Smooth muscle cell (in vitro differentiated cells): ENCODE measurements around the gene MGMT. TPM values are rescaled to one million over a fixed set of nuclear protein-coding genes. Genes with fewer than 3 reads are reported as not detected.

ENCODE experiments used
- DNase-seq: peaks from one replicate; lab custom pipeline; 2025; ENCODE audit not compliant: unreplicated experiment; lab: John Stamatoyannopoulos, UW
- H2AFZ ChIP-seq: fragments of 200-600 bp; sonication (generic); 2 replicates; pipeline ENCODE4 v1.6.0; 2016; ENCODE audit warnings: antibody characterized with exemption, low read depth, mild to moderate bottlenecking
- H3F3A ChIP-seq: fragments of 200-600 bp; sonication (generic); 2 replicates; pipeline ENCODE4 v1.6.0; 2017; ENCODE audit warnings: antibody characterized with exemption, low read depth
- H3K27ac ChIP-seq: fragments of 200-600 bp; sonication (generic); 2 replicates; pipeline ENCODE4 v1.5.1; 2016; ENCODE audit warnings: low read depth, mild to moderate bottlenecking
- H3K27me3 ChIP-seq: fragments of 200-600 bp; sonication (generic); 2 replicates; pipeline ENCODE4 v1.6.1; 2016; ENCODE audit warnings: low read depth, mild to moderate bottlenecking
- H3K36me3 ChIP-seq: fragments of 200-600 bp; sonication (generic); 2 replicates; pipeline ENCODE4 v1.5.1; 2016; ENCODE audit warnings: low read depth
- H3K4me1 ChIP-seq: fragments of 200-600 bp; sonication (generic); 2 replicates; pipeline ENCODE4 v1.5.1; 2016; ENCODE audit warnings: low read depth
- H3K4me2 ChIP-seq: fragments of 200-600 bp; sonication (generic); 2 replicates; pipeline ENCODE4 v1.6.0; 2016; ENCODE audit warnings: mild to moderate bottlenecking
- H3K4me3 ChIP-seq: fragments of 200-600 bp; sonication (generic); 2 replicates; pipeline ENCODE4 v1.5.1; 2016; ENCODE audit warnings: mild to moderate bottlenecking
- H3K79me2 ChIP-seq: fragments of 200-600 bp; sonication (generic); 2 replicates; pipeline ENCODE4 v1.6.0; 2016; ENCODE audit warnings: low read depth, mild to moderate bottlenecking
- H3K9ac ChIP-seq: fragments of 200-600 bp; sonication (generic); 2 replicates; pipeline ENCODE4 v1.6.0; 2016; ENCODE audit warnings: low read depth
- H3K9me3 ChIP-seq: fragments of 200-600 bp; sonication (generic); replicated peaks from 2 replicates; pipeline ENCODE4 v1.5.1; 2016; ENCODE audit warnings: low read depth
- H4K20me1 ChIP-seq: fragments of 200-600 bp; sonication (generic); 2 replicates; pipeline ENCODE4 v1.6.0; 2016; ENCODE audit warnings: low read depth
- CTCF ChIP-seq: fragments of 200-600 bp; sonication (generic); IDR thresholded peaks from 2 replicates; pipeline ENCODE4 v1.5.1; 2017; ENCODE audit warnings: borderline replicate concordance, mild to moderate bottlenecking, antibody characterized with exemption; ENCODE audit not compliant: insufficient read depth, poor library complexity, severe bottlenecking
- WGBS: methylation state at CpG from one replicate; pipeline ENCODE4 v1.1.7; 2016; ENCODE audit warnings: low lambda C conversion rate; 5-methylcytosine and 5-hydroxymethylcytosine counted together
- polyA plus RNA-seq: library from polyadenylated mRNA; unstranded; fragments of >200 nt; fragmentation: Nextera tagmentation; extraction: Ambion mirVana; gene quantifications from 2 replicates; pipeline ENCODE4 v1.2.1, GENCODE V29; 2016
- total RNA-seq: library from RNA; depleted of rRNA; stranded (reverse); fragments of >200 nt; gene quantifications from 2 replicates; pipeline ENCODE4 v1.2.3, GENCODE V29; 2014

MGMT gene
- total and polyA plus RNA-seq, 2 experiments from 2014 or later, result 21.0 to 33.0 TPM

- H3K4me3 ChIP-seq, result no peak overlapping the region
- no peaks in the 10 kb centered on the region for H3K27me3 ChIP-seq
- H4K20me1 ChIP-seq, result no peaks in the 10 kb centered on the region
- no peaks in the 10 kb centered on the region for H3K9me3 ChIP-seq
- no peak overlapping the region for H3K9ac ChIP-seq
- no peaks in the 10 kb centered on the region for H3K79me2 ChIP-seq
- H3K4me2 ChIP-seq, result no peak overlapping the region
- no peaks in the 10 kb centered on the region for H3K4me1 ChIP-seq
- H2AFZ ChIP-seq, result no peak overlapping the region
- TF ChIP-seq CTCF, result no peak
- 91% methylated on average over 16 of the region's 16 CpGs for WGBS
- no peak overlapping the region for H3K27ac ChIP-seq
- DNase-seq, result no peak
- no peaks in the 10 kb centered on the region for H3F3A ChIP-seq
- no peaks in the 10 kb centered on the region for H3K36me3 ChIP-seq
Observed at GRCh38 chr10:129550076-129550475, 83.0 kb downstream of the MGMT start.

- H3K4me3 ChIP-seq, result no peak overlapping the region
- TF ChIP-seq CTCF, result no peak
- no peak overlapping the region for H3K4me2 ChIP-seq
- no peaks in the 10 kb centered on the region for H4K20me1 ChIP-seq
- no peaks in the 10 kb centered on the region for H3F3A ChIP-seq
- no peaks in the 10 kb centered on the region for H3K4me1 ChIP-seq
- no peaks in the 10 kb centered on the region for H3K36me3 ChIP-seq
- no peaks in the 10 kb centered on the region for H3K79me2 ChIP-seq
- H2AFZ ChIP-seq, result no peak overlapping the region
- DNase-seq, result no peak
- H3K27me3 ChIP-seq, result no peaks in the 10 kb centered on the region
- H3K9ac ChIP-seq, result no peak overlapping the region
- WGBS, result 96% methylated on average over 10 of the region's 10 CpGs
- no peaks in the 10 kb centered on the region for H3K9me3 ChIP-seq
- no peak overlapping the region for H3K27ac ChIP-seq
Observed at GRCh38 chr10:129550658-129551057, 83.6 kb downstream of the MGMT start.

DNA sequence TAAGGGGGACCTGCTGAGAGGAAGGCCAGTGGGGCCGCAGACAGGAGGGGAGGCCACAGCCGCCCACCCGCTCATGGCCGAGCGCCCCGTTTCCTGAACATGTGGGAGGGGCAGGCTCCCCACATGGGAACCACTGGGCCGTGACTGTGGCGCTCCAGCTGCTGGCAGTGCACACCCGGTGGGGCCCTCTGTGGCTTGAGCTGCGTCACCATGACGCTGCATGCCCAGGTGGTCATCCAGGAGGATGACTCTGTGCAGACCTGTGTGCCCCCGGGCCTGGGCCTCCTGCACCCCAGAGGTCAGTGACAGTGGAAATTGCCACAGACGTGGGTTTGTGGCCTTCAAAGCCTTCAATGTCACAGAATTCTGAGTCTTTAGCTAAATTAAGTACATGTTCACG is 85.1 kb downstream of the MGMT start:
- Histone ChIP-seq H3K9me3 (no peaks in the 10 kb centered on the region), H3K36me3 (no peaks in the 10 kb centered on the region), H2AFZ (no peak overlapping the region), H3K79me2 (no peaks in the 10 kb centered on the region), H4K20me1 (no peaks in the 10 kb centered on the region), H3K27me3 (no peaks in the 10 kb centered on the region), H3K27ac (no peak overlapping the region), H3K9ac (no peak overlapping the region), H3K4me2 (no peak overlapping the region), H3F3A (no peaks in the 10 kb centered on the region), H3K4me3 (no peak overlapping the region), H3K4me1 (no peaks in the 10 kb centered on the region)
- no peak for DNase-seq
- WGBS, result 96% methylated on average over 14 of the region's 14 CpGs
- TF ChIP-seq CTCF, result no peak

- H4K20me1 ChIP-seq, result no peaks in the 10 kb centered on the region
- H3K27ac ChIP-seq, result no peak overlapping the region
- H3K36me3 ChIP-seq, result no peaks in the 10 kb centered on the region
- no peak overlapping the region for H3K4me2 ChIP-seq
- no peak overlapping the region for H3K9ac ChIP-seq
- no peaks in the 10 kb centered on the region for H3K4me1 ChIP-seq
- no peak overlapping the region for H2AFZ ChIP-seq
- 92% methylated on average over 11 of the region's 11 CpGs for WGBS
- TF ChIP-seq CTCF, result no peak
- H3K9me3 ChIP-seq, result no peaks in the 10 kb centered on the region
- no peak for DNase-seq
- H3F3A ChIP-seq, result no peaks in the 10 kb centered on the region
- H3K27me3 ChIP-seq, result no peaks in the 10 kb centered on the region
- H3K79me2 ChIP-seq, result no peaks in the 10 kb centered on the region
- no peak overlapping the region for H3K4me3 ChIP-seq
Observed at GRCh38 chr10:129553928-129554327, 86.9 kb downstream of the MGMT start.
